Neural cell (in vitro differentiated cells): ENCODE results near the gene CUX1.

Source experiments
- EP300 ChIP-seq: fragments of 450-650 bp; conservative IDR thresholded peaks from 2 replicates; pipeline ENCODE4 v1.6.1; 2014; ENCODE audit warnings: antibody characterized with exemption, mild to moderate bottlenecking, moderate library complexity; ENCODE audit not compliant: poor library complexity, severe bottlenecking
- EZH2 ChIP-seq: fragments of 200-600, 300-800 bp; shearing (Covaris generic), sonication (generic); IDR thresholded peaks from 2 replicates; pipeline ENCODE4 v1.6.1; 2014; ENCODE audit warnings: antibody characterized with exemption, low read length, borderline replicate concordance, mild to moderate bottlenecking; ENCODE audit not compliant: insufficient read depth, poor library complexity, severe bottlenecking
- POLR2AphosphoS5 ChIP-seq: IDR thresholded peaks from 2 replicates; pipeline ENCODE4 v1.6.1; 2012
- TF ChIP-seq, protein P1 (sequence below): fragments of 450-650 bp; IDR thresholded peaks from 2 replicates; pipeline ENCODE4 v1.5.1; 2014; ENCODE audit warnings: antibody characterized with exemption, mild to moderate bottlenecking, moderate library complexity; ENCODE audit not compliant: poor library complexity, severe bottlenecking

GRCh38 chr7:102223184-102223583, 405.8 kb downstream of the CUX1 start:
- no peak for TF ChIP-seq POLR2AphosphoS5
- TF ChIP-seq, protein P1, sequence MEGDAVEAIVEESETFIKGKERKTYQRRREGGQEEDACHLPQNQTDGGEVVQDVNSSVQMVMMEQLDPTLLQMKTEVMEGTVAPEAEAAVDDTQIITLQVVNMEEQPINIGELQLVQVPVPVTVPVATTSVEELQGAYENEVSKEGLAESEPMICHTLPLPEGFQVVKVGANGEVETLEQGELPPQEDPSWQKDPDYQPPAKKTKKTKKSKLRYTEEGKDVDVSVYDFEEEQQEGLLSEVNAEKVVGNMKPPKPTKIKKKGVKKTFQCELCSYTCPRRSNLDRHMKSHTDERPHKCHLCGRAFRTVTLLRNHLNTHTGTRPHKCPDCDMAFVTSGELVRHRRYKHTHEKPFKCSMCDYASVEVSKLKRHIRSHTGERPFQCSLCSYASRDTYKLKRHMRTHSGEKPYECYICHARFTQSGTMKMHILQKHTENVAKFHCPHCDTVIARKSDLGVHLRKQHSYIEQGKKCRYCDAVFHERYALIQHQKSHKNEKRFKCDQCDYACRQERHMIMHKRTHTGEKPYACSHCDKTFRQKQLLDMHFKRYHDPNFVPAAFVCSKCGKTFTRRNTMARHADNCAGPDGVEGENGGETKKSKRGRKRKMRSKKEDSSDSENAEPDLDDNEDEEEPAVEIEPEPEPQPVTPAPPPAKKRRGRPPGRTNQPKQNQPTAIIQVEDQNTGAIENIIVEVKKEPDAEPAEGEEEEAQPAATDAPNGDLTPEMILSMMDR, result no peak
- no peak for TF ChIP-seq EZH2
- no peak for TF ChIP-seq EP300
